Measurements from ENCODE around the gene TADA3.

TADA3 gene

GRCh38 chr3:9746330-9746729 is 45.9 kb downstream of the TADA3 start:
- Histone ChIP-seq H3K9me3 (ENCODE audit: severe bottlenecking) (no peaks in the 10 kb centered on the region), H3K4me3 (ENCODE audit: low read depth, low read length) (no peak overlapping the region), H3K27me3 (ENCODE audit: insufficient read depth, low read depth, severe bottlenecking) (no peaks in the 10 kb centered on the region), H3K36me3 (peaks cover 79% of the 10 kb centered on the region), H3K27ac (no peak overlapping the region)
- TF ChIP-seq CTCF (IDR thresholded peaks at IDR 0.05; ENCODE audit: low read depth, low read length): no peak
- no peak for DNase-seq

- Histone ChIP-seq H3K9me3 (ENCODE audit: severe bottlenecking) (no peaks in the 10 kb centered on the region), H3K4me3 (ENCODE audit: low read depth, low read length) (no peak overlapping the region), H3K36me3 (peaks cover 81% of the 10 kb centered on the region), H3K27me3 (ENCODE audit: insufficient read depth, low read depth, severe bottlenecking) (no peaks in the 10 kb centered on the region), H3K27ac (no peak overlapping the region)
- TF ChIP-seq CTCF (IDR thresholded peaks at IDR 0.05; ENCODE audit: low read depth, low read length): no peak
- no peak for DNase-seq
These were observed 46.8 kb downstream of the TADA3 start for GRCh38 chr3:9745521-9745920.

GRCh38 chr3:9744162-9744561 is 48.1 kb downstream of the TADA3 start:
- peaks cover 94% of the 10 kb centered on the region for H3K36me3 ChIP-seq
- H3K27ac ChIP-seq: no peak overlapping the region
- TF ChIP-seq CTCF (IDR thresholded peaks at IDR 0.05; ENCODE audit: low read depth, low read length): no peak
- no peak for DNase-seq
- H3K27me3 ChIP-seq (ENCODE audit: insufficient read depth, low read depth, severe bottlenecking): no peaks in the 10 kb centered on the region
- no peak overlapping the region for H3K4me3 ChIP-seq (ENCODE audit: low read depth, low read length)
- H3K9me3 ChIP-seq (ENCODE audit: severe bottlenecking): no peaks in the 10 kb centered on the region

GRCh38 chr3:9743548-9743947 is 48.7 kb downstream of the TADA3 start:
- Histone ChIP-seq H3K36me3 (peaks cover 97% of the 10 kb centered on the region), H3K4me3 (ENCODE audit: low read depth, low read length) (no peak overlapping the region), H3K27ac (no peak overlapping the region), H3K9me3 (ENCODE audit: severe bottlenecking) (no peaks in the 10 kb centered on the region), H3K27me3 (ENCODE audit: insufficient read depth, low read depth, severe bottlenecking) (no peaks in the 10 kb centered on the region)
- no peak for TF ChIP-seq CTCF (IDR thresholded peaks at IDR 0.05; ENCODE audit: low read depth, low read length)
- no peak for DNase-seq

GRCh38 chr3:9742560-9742959 is 49.7 kb downstream of the TADA3 start:
- no peaks in the 10 kb centered on the region for H3K27me3 ChIP-seq (ENCODE audit: insufficient read depth, low read depth, severe bottlenecking)
- TF ChIP-seq CTCF (IDR thresholded peaks at IDR 0.05; ENCODE audit: low read depth, low read length): no peak
- DNase-seq: no peak
- H3K27ac ChIP-seq: no peak overlapping the region
- no peaks in the 10 kb centered on the region for H3K9me3 ChIP-seq (ENCODE audit: severe bottlenecking)
- H3K36me3 ChIP-seq: peaks cover 97% of the 10 kb centered on the region
- H3K4me3 ChIP-seq (ENCODE audit: low read depth, low read length): no peak overlapping the region

GRCh38 chr3:9739181-9739580 is 53.1 kb downstream of the TADA3 start:
- no peak for TF ChIP-seq CTCF (IDR thresholded peaks at IDR 0.05; ENCODE audit: low read depth, low read length)
- H3K27ac ChIP-seq: no peak overlapping the region
- no peaks in the 10 kb centered on the region for H3K9me3 ChIP-seq (ENCODE audit: severe bottlenecking)
- peaks cover 97% of the 10 kb centered on the region for H3K36me3 ChIP-seq
- no peak overlapping the region for H3K4me3 ChIP-seq (ENCODE audit: low read depth, low read length)
- H3K27me3 ChIP-seq (ENCODE audit: insufficient read depth, low read depth, severe bottlenecking): no peaks in the 10 kb centered on the region
- no peak for DNase-seq

Data from WERI-Rb-1 (cell line).